K562 (cell line): Measurements from ENCODE around the gene WASL.
"Not testable (repeated sequence)": the region's sequence is repeated elsewhere in the genome, so short reads cannot be mapped to it uniquely, and the experiment has no call there.

ENCODE experiments used
- CREB1 ChIP-seq, 2 experiments: sonication (generic) in 1 of 2; formaldehyde crosslinking in 1 of 2; IDR thresholded peaks; 2 replicates each; pipeline versions ENCODE4 v1.6.1 to v1.8.0; 2012 to 2022; ENCODE audit warnings: inconsistent platforms in 1 of 2, mild to moderate bottlenecking in 1 of 2, missing genetic modification reagents in 1 of 2, moderate library complexity in 1 of 2
- CTCF ChIP-seq, 3 experiments: IDR thresholded peaks in 2 of 3; conservative IDR thresholded peaks in 1 of 3; 2 replicates each; pipeline ENCODE4 v1.5.1; 2011 to 2012; ENCODE audit warnings: low read length in 3 of 3, mild to moderate bottlenecking in 3 of 3, control low read depth in 2 of 3, improper control_type of control experiment in 1 of 3, inconsistent platforms in 1 of 3, low read depth in 1 of 3, mixed read lengths in 1 of 3, moderate library complexity in 1 of 3; ENCODE audit not compliant: insufficient read depth in 2 of 3
- EP300 ChIP-seq: IDR thresholded peaks from 2 replicates; pipeline ENCODE4 v1.6.1; 2012; ENCODE audit warnings: low read length, improper control_type of control experiment
- EWSR1 ChIP-seq: fragments of 450-650 bp; IDR thresholded peaks from 2 replicates; pipeline ENCODE4 v1.6.1; 2018; ENCODE audit warnings: borderline replicate concordance, mild to moderate bottlenecking, low read depth, moderate library complexity; ENCODE audit not compliant: partially characterized antibody
- FOXK1 ChIP-seq: sonication (generic); formaldehyde crosslinking; IDR thresholded peaks from 2 replicates; pipeline ENCODE4 v1.8.0; 2022; ENCODE audit warnings: missing genetic modification reagents, mild to moderate bottlenecking, borderline replicate concordance
- GABPA ChIP-seq: fragments of 200-800 bp; sonication (Bioruptor generic); conservative IDR thresholded peaks from 2 replicates; pipeline ENCODE4 v1.6.1; 2016; ENCODE audit warnings: low read depth, missing genetic modification characterization, missing compliant biosample characterization
- GATAD2B ChIP-seq: fragments of 450-650 bp; IDR thresholded peaks from 2 replicates; pipeline ENCODE4 v1.6.1; 2017; ENCODE audit warnings: mild to moderate bottlenecking, borderline replicate concordance
- JUND ChIP-seq, 2 experiments: IDR thresholded peaks; 2 replicates in 1 of 2; 3 replicates in 1 of 2; pipeline ENCODE4 v1.6.1; 2011; ENCODE audit warnings: borderline replicate concordance in 2 of 2, low read depth in 2 of 2, low read length in 2 of 2, improper control_type of control experiment in 1 of 2, missing biosample characterization in 1 of 2, missing genetic modification characterization in 1 of 2, missing genetic modification reagents in 1 of 2
- MCM5 ChIP-seq: fragments of 450-650 bp; IDR thresholded peaks from 2 replicates; pipeline ENCODE4 v1.6.1; 2016; ENCODE audit warnings: low read depth
- MTA3 ChIP-seq: fragments of 450-650 bp; formaldehyde crosslinking; IDR thresholded peaks from 2 replicates; pipeline ENCODE4 v1.6.1; 2017; ENCODE audit warnings: mild to moderate bottlenecking, borderline replicate concordance
- ZC3H4 ChIP-seq: sonication (generic); formaldehyde crosslinking; IDR thresholded peaks from 2 replicates; pipeline ENCODE4 v1.9.0; 2021; ENCODE audit warnings: missing genetic modification reagents, borderline replicate concordance
- ZNF282 ChIP-seq: sonication (generic); formaldehyde crosslinking; IDR thresholded peaks from 2 replicates; pipeline ENCODE4 v1.8.1; 2023; ENCODE audit warnings: missing genetic modification reagents
- ZNF830 ChIP-seq: fragments of 250-450 bp; sonication (Bioruptor Pico); IDR thresholded peaks from 2 replicates; pipeline ENCODE4 v1.5.0; 2021; ENCODE audit warnings: mild to moderate bottlenecking

- TF ChIP-seq CTCF (IDR thresholded peaks at IDR 0.05 in 2 of 3, conservative IDR thresholded peaks at IDR 0.05 in 1 of 3; ENCODE audit: insufficient read depth in 2 of 3, low read depth in 1 of 3, low read length in 3 of 3); GABPA; ZNF830 (CRISPR knock-in tag); FOXK1 (CRISPR knock-in tag); CREB1 (IDR thresholded peaks at IDR 0.05); CREB1 (CRISPR knock-in tag; IDR thresholded peaks at IDR 0.05); EP300; MCM5; ZNF282 (CRISPR knock-in tag); EWSR1; ZC3H4; MTA3; JUND (IDR thresholded peaks at IDR 0.05; ENCODE audit: borderline replicate concordance, low read depth, low read length); JUND (tag; IDR thresholded peaks at IDR 0.05; ENCODE audit: borderline replicate concordance, low read depth, low read length); GATAD2B: not testable (repeated sequence)
Measured at GRCh38 chr7:123795116-123795515, 46.3 kb upstream of the WASL start.
